Mesenchymal stem cell (in vitro differentiated cells and primary cell): Measurements from ENCODE around the gene RPRD2.

Source experiments
- DNase-seq: peaks from one replicate; pipeline ENCODE4 v3.0.0-alpha.2; 2013
- H2AFZ ChIP-seq: one replicate; pipeline ENCODE4 v1.6.1; 2013; ENCODE audit warnings: low read depth, mild to moderate bottlenecking, control low read depth, inconsistent platforms, low read length, moderate library complexity
- H2AK5ac ChIP-seq: 2 replicates; pipeline ENCODE4 v1.6.1; 2013; ENCODE audit warnings: low read length, moderate library complexity, mild to moderate bottlenecking, inconsistent platforms; ENCODE audit not compliant: severe bottlenecking
- H2BK120ac ChIP-seq: one replicate; pipeline ENCODE4 v1.6.1; 2013; ENCODE audit warnings: low read depth, mild to moderate bottlenecking, inconsistent platforms, low read length, moderate library complexity
- H2BK12ac ChIP-seq, 2 experiments: one replicate each; pipeline ENCODE4 v1.6.1; 2013; ENCODE audit warnings: inconsistent platforms in 2 of 2, low read length in 2 of 2, mild to moderate bottlenecking in 2 of 2, moderate library complexity in 2 of 2, control low read depth in 1 of 2
- H2BK15ac ChIP-seq: one replicate; pipeline ENCODE4 v1.6.1; 2013; ENCODE audit warnings: mild to moderate bottlenecking, low read depth, inconsistent platforms; ENCODE audit not compliant: poor library complexity, severe bottlenecking
- H2BK5ac ChIP-seq: 2 replicates; pipeline ENCODE4 v1.6.1; 2013; ENCODE audit warnings: low read depth, mild to moderate bottlenecking, low read length, control low read depth, inconsistent platforms; ENCODE audit not compliant: poor library complexity, severe bottlenecking
- H3K14ac ChIP-seq, 2 experiments: one replicate each; pipeline ENCODE4 v1.6.1; 2013; ENCODE audit warnings: inconsistent platforms in 2 of 2, low read length in 2 of 2, control low read depth in 1 of 2, mild to moderate bottlenecking in 1 of 2, moderate library complexity in 1 of 2
- H3K18ac ChIP-seq, 2 experiments: one replicate each; pipeline ENCODE4 v1.6.1; 2013; ENCODE audit warnings: inconsistent platforms in 2 of 2, low read length in 2 of 2, control low read depth in 1 of 2, low read depth in 1 of 2, mild to moderate bottlenecking in 1 of 2
- H3K23ac ChIP-seq, 2 experiments: one replicate each; pipeline ENCODE4 v1.6.1; 2013; ENCODE audit warnings: inconsistent platforms in 2 of 2, low read length in 2 of 2, mild to moderate bottlenecking in 2 of 2, moderate library complexity in 2 of 2, control low read depth in 1 of 2
- H3K27ac ChIP-seq: 2 replicates; pipeline ENCODE4 v1.5.1; 2013; ENCODE audit warnings: mild to moderate bottlenecking, moderate library complexity, low read length, control low read depth, inconsistent platforms; ENCODE audit not compliant: poor library complexity, severe bottlenecking
- H3K27me3 ChIP-seq, 2 experiments: 2 replicates each; pipeline versions ENCODE4 v1.6.1 to v1.7.0; 2013; ENCODE audit warnings: low read length in 2 of 2, mild to moderate bottlenecking in 2 of 2, moderate library complexity in 2 of 2, control low read depth in 1 of 2, inconsistent platforms in 1 of 2; ENCODE audit not compliant: control insufficient read depth in 1 of 2, insufficient read depth in 1 of 2
- H3K36me3 ChIP-seq, 2 experiments: 2 replicates each; pipeline versions ENCODE4 v1.6.1 to v1.7.0; 2013; ENCODE audit warnings: low read length in 2 of 2, control low read depth in 1 of 2, inconsistent platforms in 1 of 2, low read depth in 1 of 2, mild to moderate bottlenecking in 1 of 2; ENCODE audit not compliant: insufficient read depth in 2 of 2, control insufficient read depth in 1 of 2
- H3K4ac ChIP-seq, 2 experiments: one replicate each; pipeline ENCODE4 v1.6.1; 2013; ENCODE audit warnings: inconsistent platforms in 2 of 2, low read length in 2 of 2, mild to moderate bottlenecking in 2 of 2, moderate library complexity in 2 of 2, control low read depth in 1 of 2, low read depth in 1 of 2
- H3K4me1 ChIP-seq: 2 replicates; pipeline ENCODE4 v1.6.1; 2013; ENCODE audit warnings: low read depth, low read length, control low read depth; ENCODE audit not compliant: control insufficient read depth, insufficient read depth
- H3K4me2 ChIP-seq: 2 replicates; pipeline ENCODE4 v1.6.1; 2013; ENCODE audit warnings: low read length, mild to moderate bottlenecking, inconsistent platforms; ENCODE audit not compliant: poor library complexity, severe bottlenecking
- H3K4me3 ChIP-seq, 2 experiments: 2 replicates each; pipeline versions ENCODE4 v1.5.1 to v1.7.0; 2013; ENCODE audit warnings: low read length in 2 of 2, mild to moderate bottlenecking in 2 of 2, control low read depth in 1 of 2, low read depth in 1 of 2; ENCODE audit not compliant: insufficient read depth in 1 of 2
- H3K79me1 ChIP-seq: replicated peaks from 2 replicates; pipeline ENCODE4 v1.6.1; 2013; ENCODE audit warnings: mild to moderate bottlenecking, control low read depth, low read length, inconsistent platforms; ENCODE audit not compliant: poor library complexity, severe bottlenecking
- H3K9ac ChIP-seq: 2 replicates; pipeline ENCODE4 v1.7.0; 2013; ENCODE audit warnings: mild to moderate bottlenecking, low read length, moderate library complexity
- H3K9me3 ChIP-seq: 2 replicates; pipeline ENCODE4 v1.7.0; 2013; ENCODE audit warnings: mild to moderate bottlenecking, low read length; ENCODE audit not compliant: control insufficient read depth
- H4K8ac ChIP-seq: one replicate; pipeline ENCODE4 v1.6.1; 2013; ENCODE audit warnings: inconsistent platforms, mild to moderate bottlenecking, low read length, moderate library complexity
- H4K91ac ChIP-seq: one replicate; pipeline ENCODE4 v1.6.1; 2013; ENCODE audit warnings: mild to moderate bottlenecking, low read length, inconsistent platforms
- whole genome bisulfite sequencing: methylation state at CpG from one replicate; pipeline ENCODE4 v1.1.7; 2013; ENCODE audit warnings: mixed read lengths; 5-methylcytosine and 5-hydroxymethylcytosine counted together

The RPRD2 gene

GRCh38 chr1:150477733-150478132 is 113.8 kb downstream of the RPRD2 start:
- H3K4me1 ChIP-seq = no peaks in the 10 kb centered on the region
- H2BK12ac ChIP-seq = no peak overlapping the region
- H3K23ac ChIP-seq = no peak overlapping the region
- no peak overlapping the region for H3K4ac ChIP-seq
- H3K27ac ChIP-seq = no peak overlapping the region
- peak overlapping the region; percentile 82 for H2BK120ac ChIP-seq
- no peak overlapping the region for H3K9ac ChIP-seq
- no peak overlapping the region for H3K4me3 ChIP-seq
- H2AFZ ChIP-seq = no peak overlapping the region
- no peak overlapping the region for H2BK5ac ChIP-seq
- DNase-seq = peak; percentile 73
- WGBS = 4% methylated on average over 4 of the region's 4 CpGs
- no peaks in the 10 kb centered on the region for H3K9me3 ChIP-seq
- H2AK5ac ChIP-seq = no peak overlapping the region
- no peak overlapping the region for H3K4me2 ChIP-seq
- H3K36me3 ChIP-seq = peaks cover 6 to 9% of the 10 kb centered on the region in 2 experiments
- no peaks in the 10 kb centered on the region for H3K27me3 ChIP-seq
- H4K91ac ChIP-seq = no peak overlapping the region
- peaks cover 3% of the 10 kb centered on the region for H3K79me1 ChIP-seq
- no peak overlapping the region for H3K14ac ChIP-seq
- no peak overlapping the region for H3K18ac ChIP-seq
- no peak overlapping the region for H2BK15ac ChIP-seq
- no peak overlapping the region for H4K8ac ChIP-seq

GRCh38 chr1:150479370-150479769 is 115.4 kb downstream of the RPRD2 start:
- Histone ChIP-seq H2AK5ac (no peak overlapping the region), H3K27me3 (no peaks in the 10 kb centered on the region), H3K18ac (no peak overlapping the region), H3K23ac (no peak overlapping the region), H3K79me1 (no peaks in the 10 kb centered on the region), H2BK15ac (no peak overlapping the region), H3K4me3 (no peak overlapping the region), H3K4me2 (no peak overlapping the region), H3K4me1 (no peaks in the 10 kb centered on the region), H3K9ac (no peak overlapping the region), H2BK120ac (no peak overlapping the region), H3K27ac (no peak overlapping the region), H4K8ac (no peak overlapping the region), H4K91ac (no peak overlapping the region), H3K4ac (no peak overlapping the region), H3K14ac (no peak overlapping the region), H2AFZ (no peak overlapping the region), H3K36me3 (peaks cover under 1 to 2% of the 10 kb centered on the region in 2 experiments), H2BK12ac (no peak overlapping the region), H2BK5ac (no peak overlapping the region), H3K9me3 (no peaks in the 10 kb centered on the region)
- no peak for DNase-seq
- WGBS = 100% methylated on average over 1 of the region's 4 CpGs

DNA sequence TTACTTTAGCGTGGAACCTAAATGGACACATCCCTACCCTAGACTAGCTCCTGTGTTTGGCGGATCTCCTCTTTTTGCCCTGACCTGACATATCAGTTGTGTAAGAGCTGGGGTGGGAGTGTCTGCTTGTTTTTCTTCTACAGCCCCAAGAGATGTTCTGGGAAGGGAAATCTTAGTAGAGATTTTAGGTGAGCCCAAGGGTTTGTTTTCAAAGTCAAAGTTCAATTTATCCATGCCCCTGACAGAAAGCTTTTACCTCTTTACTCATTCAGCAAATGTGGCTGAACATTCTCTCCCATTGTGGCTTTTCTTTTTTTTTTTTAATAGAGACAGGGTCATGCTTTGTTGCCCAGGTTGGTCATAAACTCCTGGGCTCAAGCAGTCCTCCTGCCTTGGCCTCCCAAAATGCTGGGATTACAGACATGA is 116.0 kb downstream of the RPRD2 start:
- H2BK5ac ChIP-seq = no peak overlapping the region
- no peak overlapping the region for H3K27ac ChIP-seq
- WGBS = no CpG with 5 or more reads among the region's 2 CpGs
- no peak overlapping the region for H2BK120ac ChIP-seq
- peaks cover 0 to 2% of the 10 kb centered on the region in 2 experiments for H3K36me3 ChIP-seq
- H3K4me1 ChIP-seq = no peaks in the 10 kb centered on the region
- no peaks in the 10 kb centered on the region for H3K9me3 ChIP-seq
- no peak overlapping the region for H4K8ac ChIP-seq
- H3K27me3 ChIP-seq = no peaks in the 10 kb centered on the region
- no peak overlapping the region for H4K91ac ChIP-seq
- H3K4me3 ChIP-seq = no peak overlapping the region
- H2BK15ac ChIP-seq = no peak overlapping the region
- no peak for DNase-seq
- H3K4ac ChIP-seq = no peak overlapping the region
- H2AK5ac ChIP-seq = no peak overlapping the region
- no peak overlapping the region for H2BK12ac ChIP-seq
- H3K9ac ChIP-seq = no peak overlapping the region
- H3K18ac ChIP-seq = no peak overlapping the region
- no peaks in the 10 kb centered on the region for H3K79me1 ChIP-seq
- no peak overlapping the region for H3K23ac ChIP-seq
- H3K14ac ChIP-seq = no peak overlapping the region
- no peak overlapping the region for H3K4me2 ChIP-seq
- H2AFZ ChIP-seq = no peak overlapping the region

DNA sequence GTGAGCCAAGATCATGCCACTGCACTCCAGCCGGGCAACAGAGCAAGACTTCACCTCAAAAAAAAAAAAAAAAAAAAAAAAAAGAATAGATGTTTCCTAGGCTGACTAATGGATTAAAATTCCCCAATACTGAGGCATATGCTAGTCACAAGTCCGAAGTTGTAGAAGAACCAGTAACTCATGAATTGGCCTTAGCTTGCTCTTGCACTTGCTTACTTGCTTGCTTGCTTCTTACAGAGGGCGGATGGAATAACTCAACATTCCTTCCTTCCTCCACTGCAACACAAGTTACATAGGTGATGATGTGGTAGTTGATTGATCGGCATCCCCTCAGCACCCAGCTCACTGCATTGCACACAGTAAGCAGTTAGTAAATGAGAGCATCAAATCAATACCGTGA is 120.5 kb downstream of the RPRD2 start:
- H3K4me3 ChIP-seq = no peak overlapping the region
- H2AFZ ChIP-seq = no peak overlapping the region
- no peak overlapping the region for H2AK5ac ChIP-seq
- no peak overlapping the region for H3K14ac ChIP-seq
- H3K79me1 ChIP-seq = peaks cover 8% of the 10 kb centered on the region
- no peak overlapping the region for H3K27ac ChIP-seq
- H3K4me1 ChIP-seq = peaks cover 4% of the 10 kb centered on the region
- no peaks in the 10 kb centered on the region for H3K27me3 ChIP-seq
- no peak overlapping the region for H3K23ac ChIP-seq
- peaks cover 0 to 7% of the 10 kb centered on the region in 2 experiments for H3K36me3 ChIP-seq
- no peak overlapping the region for H2BK120ac ChIP-seq
- H3K4ac ChIP-seq = no peak overlapping the region
- no peak overlapping the region for H2BK5ac ChIP-seq
- H2BK12ac ChIP-seq = no peak overlapping the region
- no peak overlapping the region for H3K18ac ChIP-seq
- no peak for DNase-seq
- 79% methylated on average over 2 of the region's 5 CpGs for WGBS
- no peak overlapping the region for H4K91ac ChIP-seq
- H3K4me2 ChIP-seq = no peak overlapping the region
- no peaks in the 10 kb centered on the region for H3K9me3 ChIP-seq
- no peak overlapping the region for H4K8ac ChIP-seq
- peak overlapping the region; percentile 1 for H3K9ac ChIP-seq
- no peak overlapping the region for H2BK15ac ChIP-seq
